ENCODE data around the gene NAPA.

NAPA gene

DNA sequence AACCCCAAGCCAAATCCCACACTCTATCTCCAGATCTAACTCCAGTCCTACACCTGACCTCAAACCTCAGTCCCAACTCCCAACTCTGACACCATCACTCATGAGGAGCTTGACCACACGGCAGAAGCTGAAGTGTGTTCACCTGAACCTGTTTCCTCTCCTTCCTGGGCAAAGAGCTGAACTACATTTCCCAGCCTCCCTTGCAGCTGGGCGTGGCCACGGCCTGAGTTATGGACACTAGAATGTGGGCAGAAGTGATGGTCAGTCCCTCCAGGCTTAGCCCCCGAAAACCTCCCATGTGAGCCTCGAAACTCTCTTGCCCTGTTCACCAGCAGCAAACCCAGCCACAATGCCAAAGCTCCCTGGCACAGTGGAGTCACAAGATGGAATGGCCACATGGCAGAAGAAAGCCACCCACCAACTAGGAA lies 76.1 kb downstream of the NAPA start:
- Histone ChIP-seq H3K4me1 (ENCODE audit: control insufficient read depth, insufficient read depth, low read length, poor library complexity, severe bottlenecking) (no peaks in the 10 kb centered on the region), H3K36me3 (ENCODE audit: control insufficient read depth, insufficient read depth, low read length) (no peaks in the 10 kb centered on the region), H3K4me3 (ENCODE audit: extremely low read depth, insufficient read depth, low read length, poor library complexity, severe bottlenecking) (no peak overlapping the region), H3K27ac (ENCODE audit: low read depth, low read length, severe bottlenecking) (no peak overlapping the region), H3K9me3 (ENCODE audit: control insufficient read depth, low read length) (no peaks in the 10 kb centered on the region)
- WGBS, 2 experiments (ENCODE audit: insufficient coverage in 2 of 2): 47 to 55% methylated on average over 2 to 4 of the region's 5 CpGs
